CD4-positive, alpha-beta T cell treated with Interferon alpha-2 for 1 hour (primary cell): ENCODE results near the gene DUSP9.
"Not testable (repeated sequence)": the region's sequence is repeated elsewhere in the genome, so short reads cannot be mapped to it uniquely, and the experiment has no call there.

Experiments
- DNase-seq, 2 donors: peaks; one replicate each; pipeline ENCODE4 v3.0.0-alpha.2; 2020 to 2022

The DUSP9 gene

DNA sequence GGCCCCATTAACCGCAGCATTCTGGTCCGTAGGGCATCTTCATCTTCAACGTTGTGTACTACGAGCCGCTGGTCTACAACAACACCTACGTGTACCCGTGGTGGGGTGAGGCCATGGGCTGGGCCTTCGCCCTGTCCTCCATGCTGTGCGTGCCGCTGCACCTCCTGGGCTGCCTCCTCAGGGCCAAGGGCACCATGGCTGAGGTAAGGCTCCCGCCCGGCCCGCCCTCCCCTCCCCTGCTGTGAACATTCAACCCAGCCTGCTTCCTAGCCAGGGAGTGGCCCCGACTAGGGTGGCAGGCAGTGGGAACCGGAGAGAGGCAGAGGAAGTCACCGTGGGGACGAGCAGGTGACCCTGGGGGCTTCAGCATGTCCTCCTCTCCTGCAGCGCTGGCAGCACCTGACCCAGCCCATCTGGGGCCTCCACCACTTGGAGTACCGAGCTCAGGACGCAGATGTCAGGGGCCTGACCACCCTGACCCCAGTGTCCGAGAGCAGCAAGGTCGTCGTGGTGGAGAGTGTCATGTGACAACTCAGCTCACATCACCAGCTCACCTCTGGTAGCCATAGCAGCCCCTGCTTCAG lies 47.8 kb downstream of the DUSP9 start:
- DNase-seq = no peak

DNA sequence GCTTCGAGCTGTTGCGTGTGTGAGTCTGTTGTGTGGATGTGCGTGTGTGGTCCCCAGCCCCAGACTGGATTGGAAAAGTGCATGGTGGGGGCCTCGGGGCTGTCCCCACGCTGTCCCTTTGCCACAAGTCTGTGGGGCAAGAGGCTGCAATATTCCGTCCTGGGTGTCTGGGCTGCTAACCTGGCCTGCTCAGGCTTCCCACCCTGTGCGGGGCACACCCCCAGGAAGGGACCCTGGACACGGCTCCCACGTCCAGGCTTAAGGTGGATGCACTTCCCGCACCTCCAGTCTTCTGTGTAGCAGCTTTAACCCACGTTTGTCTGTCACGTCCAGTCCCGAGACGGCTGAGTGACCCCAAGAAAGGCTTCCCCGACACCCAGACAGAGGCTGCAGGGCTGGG lies 49.1 kb downstream of the DUSP9 start:
- DNase-seq = no peak

DNA sequence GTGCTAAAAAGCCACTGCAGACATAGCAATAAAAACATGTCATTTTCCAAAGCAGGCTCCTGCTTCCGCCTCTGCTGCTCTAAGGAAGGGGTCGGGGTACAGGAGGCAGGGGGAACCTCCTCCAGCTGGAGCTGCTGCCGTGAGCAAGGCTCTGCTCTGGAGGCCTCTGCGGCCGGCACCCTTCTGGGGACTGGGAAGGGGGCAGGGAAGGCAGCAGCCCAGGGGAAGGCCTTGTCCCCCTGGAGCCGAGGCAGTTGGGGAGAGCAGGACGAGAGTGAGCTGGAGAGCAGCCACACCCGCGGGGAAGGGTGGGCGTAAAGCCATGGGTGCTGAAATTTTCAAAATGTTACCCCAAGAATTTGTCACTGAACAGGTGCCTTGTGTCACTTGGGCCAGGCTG lies 49.5 kb downstream of the DUSP9 start:
- not testable (repeated sequence) for DNase-seq

DNA sequence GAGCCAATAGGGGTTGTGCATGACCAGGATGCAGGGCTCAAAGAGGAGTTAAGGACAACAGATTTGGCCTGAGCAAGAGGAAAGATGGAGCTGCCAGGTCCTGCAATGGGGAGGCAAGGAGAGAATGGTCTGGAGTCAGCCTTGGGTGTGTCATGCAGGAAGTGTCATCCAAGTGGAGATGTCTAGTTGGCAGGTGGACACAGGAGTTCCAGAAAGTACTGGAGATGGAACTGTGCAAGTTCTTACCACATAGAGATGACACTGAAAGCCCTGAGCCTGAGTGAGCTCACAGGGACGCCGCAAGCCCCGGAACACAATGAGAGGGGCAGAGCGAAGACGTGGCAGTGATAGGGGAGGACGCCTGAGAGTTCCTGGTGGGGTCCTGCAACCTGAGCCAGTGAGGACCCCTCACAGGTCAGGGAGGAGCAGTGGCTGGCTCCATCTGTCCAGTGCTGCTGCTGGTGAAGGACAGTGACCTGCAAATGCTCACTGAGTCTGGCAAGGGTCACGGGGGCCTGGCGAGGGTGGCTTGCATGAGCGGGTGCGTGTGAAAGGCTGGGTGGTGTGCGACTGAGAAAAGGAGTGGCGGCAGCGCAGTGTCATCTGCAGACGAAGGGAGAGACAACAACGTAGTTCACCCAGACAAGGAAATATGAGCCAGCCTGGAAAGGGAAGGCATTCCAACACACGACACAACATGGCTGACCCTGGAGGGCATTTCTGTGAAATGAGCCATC lies 50.2 kb downstream of the DUSP9 start:
- DNase-seq = not testable (repeated sequence)

DNA sequence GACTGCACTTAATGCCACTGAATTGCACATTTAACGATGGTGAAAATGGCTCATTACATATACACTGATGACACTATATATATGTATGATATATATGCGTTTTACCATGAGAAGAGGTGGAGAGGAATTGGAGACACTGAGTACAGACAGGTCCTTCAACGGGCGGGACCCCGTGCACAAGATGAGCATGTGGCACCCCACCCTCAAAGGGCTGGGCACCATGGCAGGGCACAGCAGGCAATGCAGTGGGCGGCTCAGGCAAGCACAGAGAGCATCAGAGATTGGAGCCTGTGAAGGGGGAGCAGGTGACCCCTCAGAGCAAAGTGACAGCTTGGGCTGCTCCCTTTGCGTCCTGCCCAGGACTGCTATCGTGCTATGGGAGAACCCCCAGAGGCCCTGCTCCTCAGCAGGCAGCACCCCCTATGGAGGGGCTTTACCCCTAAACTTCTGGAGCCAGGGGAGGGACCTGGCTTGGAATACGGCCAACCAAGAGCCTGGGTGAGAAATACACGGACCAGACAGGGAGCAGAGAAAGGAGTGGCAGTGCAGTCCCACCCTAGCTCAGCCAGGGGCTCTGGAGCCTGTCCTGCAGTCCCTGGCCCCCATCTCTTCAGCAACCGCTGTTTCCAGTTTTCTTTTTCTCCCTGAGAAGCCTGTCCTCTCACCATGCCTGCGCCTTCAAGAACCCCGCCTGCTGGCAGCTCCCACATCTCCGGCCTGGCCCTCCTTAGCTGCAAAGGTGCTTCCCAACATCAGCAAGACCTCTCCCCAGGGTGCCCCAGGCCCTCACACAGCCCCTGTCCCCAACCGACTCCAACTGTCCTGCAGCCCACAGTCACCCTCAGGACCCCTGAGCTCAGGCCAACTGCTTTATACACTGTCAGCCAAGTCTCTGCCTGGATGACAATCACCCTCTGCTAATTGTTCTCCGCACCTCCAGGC lies 51.2 kb downstream of the DUSP9 start:
- no peak for DNase-seq

DNA sequence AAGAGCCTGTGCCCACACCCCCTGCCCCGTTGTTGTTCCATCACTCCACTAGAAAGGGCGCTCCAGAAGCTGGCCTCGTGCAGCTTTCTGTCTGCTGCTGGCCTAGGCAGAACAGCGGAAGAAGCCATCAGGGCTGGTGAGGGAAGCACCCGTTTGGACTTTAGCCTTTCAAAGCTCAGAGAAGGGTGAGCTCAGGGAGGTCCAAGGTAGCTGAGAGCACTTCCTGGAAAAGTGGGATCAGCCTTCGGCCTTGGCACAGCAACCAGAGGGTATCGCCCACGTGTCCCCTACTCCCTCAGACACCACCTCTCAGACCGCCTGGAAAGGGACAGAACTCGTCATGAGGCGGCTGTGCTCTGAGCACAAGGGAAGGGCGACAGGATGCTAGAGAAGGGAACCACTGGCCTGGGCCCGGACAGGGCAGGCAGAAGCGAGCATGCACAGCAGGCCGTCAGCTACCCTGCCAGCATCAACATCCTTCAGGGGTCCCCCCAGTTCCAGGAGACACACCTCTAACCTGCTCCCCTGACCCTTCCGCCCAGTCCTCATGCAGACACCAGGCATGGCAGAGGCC lies 52.3 kb downstream of the DUSP9 start:
- DNase-seq = not testable (repeated sequence)

DNA sequence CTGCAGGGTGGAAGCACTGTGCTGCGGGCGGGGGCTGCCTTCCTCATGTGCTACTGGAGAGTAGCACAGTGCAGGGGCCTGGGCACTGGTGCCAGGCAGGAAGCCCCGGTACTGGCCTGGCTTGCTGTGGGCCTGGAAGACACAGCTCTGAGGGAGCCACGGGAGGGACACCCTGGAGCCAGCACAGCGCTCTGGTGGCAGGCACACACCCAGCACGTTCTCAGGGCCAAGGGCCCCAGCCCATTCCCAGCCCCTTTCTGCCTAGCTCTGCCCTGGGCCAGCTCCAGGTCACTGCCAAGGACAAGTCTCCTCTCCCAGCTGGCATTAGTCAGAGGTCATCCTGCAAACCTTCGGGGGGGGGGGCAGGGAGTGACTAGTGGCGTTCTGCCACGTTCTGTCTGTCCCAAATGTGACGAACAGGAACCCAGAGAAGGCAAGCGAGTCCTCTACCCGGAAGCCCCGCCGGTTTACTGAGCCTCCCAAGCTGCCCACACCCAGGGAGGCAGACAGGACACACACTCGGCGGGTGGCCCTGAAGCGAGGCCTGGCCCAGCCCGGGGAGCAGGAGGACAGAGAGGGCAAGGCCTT lies 52.9 kb downstream of the DUSP9 start:
- DNase-seq = not testable (repeated sequence)

DNA sequence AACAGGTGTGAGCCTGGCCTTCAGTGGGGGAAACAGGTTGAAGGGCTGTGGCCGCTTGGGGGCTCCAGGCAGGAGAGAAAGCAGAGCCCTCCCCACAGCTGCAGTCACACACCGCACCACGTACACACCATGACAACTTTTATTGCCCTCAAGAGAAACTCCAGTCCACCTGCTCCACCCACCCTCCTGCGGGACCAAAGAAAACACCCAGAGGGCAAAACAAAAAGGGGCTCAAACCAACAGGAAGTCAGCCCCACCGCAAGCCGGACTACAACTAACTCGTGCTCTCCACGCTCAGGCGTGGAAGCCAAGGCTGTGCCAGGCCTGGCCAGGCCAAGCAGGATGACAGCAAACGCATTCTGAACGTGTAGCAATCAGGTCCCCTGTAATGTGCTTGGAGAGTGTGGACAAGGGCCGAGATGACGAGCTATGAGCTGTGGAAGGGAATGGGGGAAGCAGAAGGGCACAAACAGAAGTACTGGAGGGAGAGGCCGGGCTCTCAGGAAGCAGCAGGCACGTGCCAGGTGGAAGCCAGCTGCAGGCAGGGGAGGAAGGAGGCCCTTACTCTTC lies 53.5 kb downstream of the DUSP9 start:
- no peak for DNase-seq
